Astrocyte (in vitro differentiated cells and primary cell): ENCODE data around the gene CNST. TPM values are rescaled to one million over a fixed set of nuclear protein-coding genes. Genes with fewer than 3 reads are reported as not detected.

Experiments
- DNase-seq: peaks from one replicate; pipeline ENCODE4 v3.0.0-alpha.2; 2010; ENCODE audit warnings: low read depth
- FAIRE-seq: peaks from 2 replicates; lab custom pipeline; 2011; peaks lifted over from hg19 to GRCh38; lab: Jason Lieb, UNC
- H2AFZ ChIP-seq: 2 replicates; pipeline ENCODE4 v1.6.0; 2012; ENCODE audit warnings: low read depth, low read length, inconsistent platforms
- H3K27ac ChIP-seq: 2 replicates; pipeline ENCODE4 v1.5.1; 2011; ENCODE audit warnings: low read depth, low read length, inconsistent platforms
- H3K27me3 ChIP-seq: 2 replicates; pipeline ENCODE4 v1.6.0; 2011; ENCODE audit warnings: low read length, inconsistent platforms; ENCODE audit not compliant: insufficient read depth
- H3K36me3 ChIP-seq: 2 replicates; pipeline ENCODE4 v1.5.1; 2011; ENCODE audit warnings: low read length, inconsistent platforms; ENCODE audit not compliant: insufficient read depth
- H3K4me1 ChIP-seq: 2 replicates; pipeline ENCODE4 v1.5.1; 2011; ENCODE audit warnings: low read length, inconsistent platforms; ENCODE audit not compliant: insufficient read depth
- H3K4me2 ChIP-seq: 2 replicates; pipeline ENCODE4 v1.6.0; 2012; ENCODE audit warnings: low read length, inconsistent platforms
- H3K4me3 ChIP-seq: 2 replicates; pipeline ENCODE4 v1.5.1; 2011; ENCODE audit warnings: low read depth, mild to moderate bottlenecking, low read length, inconsistent platforms; ENCODE audit not compliant: insufficient read depth
- H3K79me2 ChIP-seq: 2 replicates; pipeline ENCODE4 v1.6.0; 2012; ENCODE audit warnings: mild to moderate bottlenecking, low read length, inconsistent platforms; ENCODE audit not compliant: insufficient read depth
- H3K9ac ChIP-seq: 2 replicates; pipeline ENCODE4 v1.6.0; 2012; ENCODE audit warnings: mild to moderate bottlenecking, low read length, inconsistent platforms
- H3K9me3 ChIP-seq: 2 replicates; pipeline ENCODE4 v1.5.1; 2012; ENCODE audit warnings: low read depth, mild to moderate bottlenecking, low read length, inconsistent platforms; ENCODE audit not compliant: insufficient read depth
- H4K20me1 ChIP-seq: 2 replicates; pipeline ENCODE4 v1.6.0; 2012; ENCODE audit warnings: low read length, inconsistent platforms; ENCODE audit not compliant: insufficient read depth
- H3K27ac Mint-ChIP-seq: one replicate; pipeline ENCODE4 v1.8.0; 2021; ENCODE audit warnings: mild to moderate bottlenecking, mixed read lengths; ENCODE audit not compliant: unreplicated experiment
- H3K27me3 Mint-ChIP-seq: one replicate; pipeline ENCODE4 v1.8.0; 2021; ENCODE audit warnings: low read depth, mixed read lengths; ENCODE audit not compliant: unreplicated experiment
- H3K36me3 Mint-ChIP-seq: one replicate; pipeline ENCODE4 v1.8.0; 2021; ENCODE audit warnings: low read depth, mixed read lengths; ENCODE audit not compliant: unreplicated experiment
- H3K4me1 Mint-ChIP-seq: one replicate; pipeline ENCODE4 v1.8.0; 2021; ENCODE audit warnings: low read depth, mixed read lengths; ENCODE audit not compliant: unreplicated experiment
- H3K4me3 Mint-ChIP-seq: one replicate; pipeline ENCODE4 v1.8.0; 2021; ENCODE audit warnings: mild to moderate bottlenecking, moderate library complexity, mixed read lengths; ENCODE audit not compliant: unreplicated experiment
- H3K9me3 Mint-ChIP-seq: one replicate; pipeline ENCODE4 v1.8.0; 2021; ENCODE audit warnings: mild to moderate bottlenecking, mixed read lengths; ENCODE audit not compliant: unreplicated experiment
- EZH2 ChIP-seq: IDR thresholded peaks from 2 replicates; pipeline ENCODE4 v1.6.1; 2012; ENCODE audit warnings: mild to moderate bottlenecking, low read length, inconsistent platforms; ENCODE audit not compliant: insufficient read depth
- total RNA-seq: library from RNA; stranded (reverse); gene quantifications from 2 replicates; pipeline ENCODE4 v1.2.1, GENCODE V29; 2021
- TF ChIP-seq, protein P1 (sequence below): IDR thresholded peaks from 2 replicates; pipeline ENCODE4 v1.5.1; 2011; ENCODE audit warnings: low read depth, mild to moderate bottlenecking, inconsistent platforms, low read length, moderate library complexity; ENCODE audit not compliant: insufficient read depth

Gene CNST
- total RNA-seq, 1 donor from 2014 or later: 19.8 TPM

DNA sequence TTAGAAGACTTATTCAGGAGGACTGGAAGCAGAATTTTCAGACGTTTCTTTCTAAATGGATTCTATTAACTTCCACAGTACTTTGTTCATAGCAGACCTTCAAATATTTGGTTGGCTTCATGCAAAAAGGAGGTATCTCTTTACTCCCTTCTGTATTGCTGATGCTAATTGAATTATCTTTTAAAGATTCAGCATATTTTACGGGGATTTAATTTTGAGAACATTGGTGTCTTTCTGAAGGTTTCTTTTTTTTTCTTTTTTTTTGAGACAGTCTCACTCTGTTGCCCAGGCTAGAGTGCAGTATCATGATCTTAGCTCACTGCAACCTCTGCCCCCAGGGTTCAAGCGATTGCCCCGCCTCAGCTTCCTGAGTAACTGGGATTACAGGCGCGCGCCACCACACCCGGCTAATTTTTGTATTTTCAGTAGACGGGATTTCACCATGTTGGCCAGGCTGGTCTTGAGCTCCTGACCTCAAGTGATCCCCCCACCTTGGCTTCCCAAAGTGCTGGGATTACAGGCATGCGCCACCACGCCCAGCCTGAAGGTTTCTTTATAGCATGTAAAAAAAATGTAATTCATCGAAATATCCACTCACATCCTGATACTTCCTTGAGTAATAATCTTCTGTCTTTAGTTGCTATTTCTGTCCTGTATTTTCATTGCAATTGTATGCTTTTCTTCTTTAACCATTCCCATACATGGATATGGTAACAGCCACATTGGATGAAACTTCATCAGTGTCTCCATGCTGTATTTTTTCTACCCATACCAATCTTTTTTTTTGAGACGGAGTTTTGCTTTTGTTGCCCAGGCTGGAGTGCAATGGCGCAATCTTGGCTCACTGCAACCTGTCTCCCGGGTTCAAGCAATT, 14.5 kb downstream of the CNST start:
- Histone ChIP-seq H3K27ac (no peak overlapping the region), H3K4me2 (no peak overlapping the region), H3K9ac (no peak overlapping the region), H3K4me3 (no peak overlapping the region), H2AFZ (no peak overlapping the region), H3K79me2 (peaks cover 70% of the 10 kb centered on the region), H3K27me3 (no peaks in the 10 kb centered on the region), H3K4me1 (peaks cover 4% of the 10 kb centered on the region), H3K36me3 (peaks cover 5% of the 10 kb centered on the region), H4K20me1 (peaks cover 3% of the 10 kb centered on the region), H3K9me3 (no peaks in the 10 kb centered on the region)
- H3K4me3 Mint-ChIP-seq: no peak overlapping the region
- peaks cover 7% of the 10 kb centered on the region for H3K36me3 Mint-ChIP-seq
- FAIRE-seq (no peak), DNase-seq (no peak)
- H3K27me3 Mint-ChIP-seq: no peaks in the 10 kb centered on the region
- no peak overlapping the region for H3K27ac Mint-ChIP-seq
- peaks cover 18% of the 10 kb centered on the region for H3K4me1 Mint-ChIP-seq
- H3K9me3 Mint-ChIP-seq: no peaks in the 10 kb centered on the region
- no peak for TF ChIP-seq EZH2
- TF ChIP-seq, protein P1, sequence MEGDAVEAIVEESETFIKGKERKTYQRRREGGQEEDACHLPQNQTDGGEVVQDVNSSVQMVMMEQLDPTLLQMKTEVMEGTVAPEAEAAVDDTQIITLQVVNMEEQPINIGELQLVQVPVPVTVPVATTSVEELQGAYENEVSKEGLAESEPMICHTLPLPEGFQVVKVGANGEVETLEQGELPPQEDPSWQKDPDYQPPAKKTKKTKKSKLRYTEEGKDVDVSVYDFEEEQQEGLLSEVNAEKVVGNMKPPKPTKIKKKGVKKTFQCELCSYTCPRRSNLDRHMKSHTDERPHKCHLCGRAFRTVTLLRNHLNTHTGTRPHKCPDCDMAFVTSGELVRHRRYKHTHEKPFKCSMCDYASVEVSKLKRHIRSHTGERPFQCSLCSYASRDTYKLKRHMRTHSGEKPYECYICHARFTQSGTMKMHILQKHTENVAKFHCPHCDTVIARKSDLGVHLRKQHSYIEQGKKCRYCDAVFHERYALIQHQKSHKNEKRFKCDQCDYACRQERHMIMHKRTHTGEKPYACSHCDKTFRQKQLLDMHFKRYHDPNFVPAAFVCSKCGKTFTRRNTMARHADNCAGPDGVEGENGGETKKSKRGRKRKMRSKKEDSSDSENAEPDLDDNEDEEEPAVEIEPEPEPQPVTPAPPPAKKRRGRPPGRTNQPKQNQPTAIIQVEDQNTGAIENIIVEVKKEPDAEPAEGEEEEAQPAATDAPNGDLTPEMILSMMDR: no peak

DNA sequence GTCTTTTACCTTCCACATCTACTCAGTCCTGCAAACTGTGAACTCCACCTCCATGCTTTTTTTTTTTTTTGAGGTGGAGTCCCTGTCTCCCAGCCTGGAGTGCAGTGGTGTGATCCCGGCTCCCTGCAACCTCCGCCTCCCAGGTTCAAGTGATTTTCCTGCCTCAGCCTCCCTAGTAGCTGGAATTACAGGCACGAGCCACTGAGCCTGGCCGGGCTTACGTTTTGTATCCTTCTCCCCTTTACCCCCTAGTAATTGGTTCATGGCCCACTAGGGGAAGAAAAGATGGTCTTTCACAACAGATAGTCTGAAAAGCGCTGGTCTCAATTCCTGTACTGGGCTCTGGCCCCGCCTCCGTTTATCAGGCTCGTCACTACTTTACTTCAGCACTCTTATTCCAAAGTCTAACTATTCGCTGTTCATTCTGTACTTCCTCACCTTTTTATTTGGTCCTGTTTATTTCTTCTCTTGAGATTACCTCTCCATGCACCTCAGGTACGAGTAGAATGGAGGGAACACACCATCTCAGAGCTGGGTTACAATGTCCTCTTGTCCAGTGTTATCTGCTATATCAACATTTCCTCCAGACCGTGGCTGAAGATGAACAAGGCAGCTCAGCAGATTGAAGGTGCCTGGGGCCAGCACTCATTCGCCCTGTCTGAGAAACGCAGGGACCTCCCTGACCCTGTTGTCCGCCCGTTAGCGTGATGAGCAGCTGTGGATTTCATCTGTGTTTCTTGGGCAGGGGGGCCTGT, 16.2 kb downstream of the CNST start:
- Mint-ChIP-seq H3K4me3 (no peak overlapping the region), H3K9me3 (no peaks in the 10 kb centered on the region), H3K36me3 (peaks cover 7% of the 10 kb centered on the region)

More for the DNA sequence above, 16.2 kb downstream of the CNST start:
- no peak overlapping the region for H2AFZ ChIP-seq
- Mint-ChIP-seq H3K27ac (no peak overlapping the region), H3K4me1 (peaks cover 12% of the 10 kb centered on the region), H3K27me3 (no peaks in the 10 kb centered on the region)
- H3K9me3 ChIP-seq: no peaks in the 10 kb centered on the region
- no peak overlapping the region for H3K9ac ChIP-seq
- no peak overlapping the region for H3K27ac ChIP-seq
- DNase-seq (no peak), FAIRE-seq (no peak)
- H3K4me3 ChIP-seq: no peak overlapping the region
- no peak overlapping the region for H3K4me2 ChIP-seq
- TF ChIP-seq EZH2: no peak
- TF ChIP-seq, protein P1: no peak
- H3K79me2 ChIP-seq: peaks cover 65% of the 10 kb centered on the region
- H4K20me1 ChIP-seq: peaks cover 3% of the 10 kb centered on the region
- peaks cover 5% of the 10 kb centered on the region for H3K36me3 ChIP-seq
- H3K4me1 ChIP-seq: peaks cover 5% of the 10 kb centered on the region
- H3K27me3 ChIP-seq: no peaks in the 10 kb centered on the region
